PC-3 (cell line): Measurements from ENCODE around the gene NOX4.
"Not testable (repeated sequence)": the region's sequence is repeated elsewhere in the genome, so short reads cannot be mapped to it uniquely, and the experiment has no call there.

Source experiments
- CTCF ChIP-seq: fragments of 300-600 bp; sonication (generic); conservative IDR thresholded peaks from 2 replicates; pipeline ENCODE4 v1.5.1; 2017; ENCODE audit warnings: antibody characterized with exemption, low read depth, mild to moderate bottlenecking, low read length
- EZH2 ChIP-seq: fragments of 300-600 bp; sonication (generic); IDR thresholded peaks from one replicate; pipeline ENCODE4 v1.6.1; 2017; ENCODE audit warnings: antibody characterized with exemption, mild to moderate bottlenecking, low read length; ENCODE audit not compliant: unreplicated experiment

GRCh38 chr11:89303029-89303428 lies 188.1 kb downstream of the NOX4 start:
- not testable (repeated sequence) for TF ChIP-seq CTCF, EZH2
